ENCODE results near the gene CTRL. TPM values are rescaled to one million over a fixed set of nuclear protein-coding genes. Genes with fewer than 3 reads are reported as not detected.

The CTRL gene
- total and polyA plus RNA-seq, 2 donors (not counting 3 experiments of a cell fraction or from before 2014, with no cell fraction given) = 1.0 to 1.1 TPM

DNA sequence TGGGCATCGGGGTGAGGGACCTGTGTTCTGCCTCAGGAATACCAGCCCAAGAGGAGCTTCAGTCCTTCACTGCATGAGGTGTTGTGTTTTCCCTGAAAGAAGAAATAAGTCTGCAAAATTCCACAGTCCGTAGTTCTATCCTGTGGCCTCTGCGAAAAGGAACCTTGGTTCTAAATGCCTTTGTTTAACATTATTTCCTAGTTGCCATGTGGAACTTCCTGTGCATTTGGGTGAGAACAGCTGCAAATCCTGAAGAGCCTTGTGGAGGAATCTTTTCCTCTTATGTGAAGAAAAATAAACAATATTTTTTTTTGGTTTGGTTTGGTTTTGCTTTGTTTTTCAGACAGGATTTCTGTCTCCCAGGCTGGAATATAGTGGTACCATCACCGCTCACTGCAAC lies 28.8 kb downstream of the CTRL start:
- H3K4me1 ChIP-seq (ENCODE audit: control insufficient read depth, extremely low read depth, insufficient read depth, low read length) = peaks cover 10% of the 10 kb centered on the region
- no peaks in the 10 kb centered on the region for H3K27me3 ChIP-seq (ENCODE audit: control insufficient read depth in 2 of 2, insufficient read depth in 2 of 2, low read length in 2 of 2)
- BruUV-seq (replicated peaks) = no TSS peak
- H3K9ac ChIP-seq (replicated peaks; ENCODE audit: extremely low read depth, insufficient read depth, low read length) = peak overlapping the region; percentile 30
- peaks cover 0 to 2% of the 10 kb centered on the region in 2 experiments for H3K36me3 ChIP-seq (ENCODE audit: control insufficient read depth in 2 of 2, extremely low read depth in 1 of 2, insufficient read depth in 2 of 2, low read length in 2 of 2)
- no peaks in the 10 kb centered on the region for H3K9me1 ChIP-seq (replicated peaks; ENCODE audit: control insufficient read depth, extremely low read depth, insufficient read depth, low read length)
- ChIA-PET CTCF (interaction anchor here (0.8 to 3.7 kb wide), 4 partner anchors 10 to 28 kb away, joined by 3 to 17 read pairs (median 4); partner anchors contain the start of gene PSKH1), POLR2A (no interaction called here)
- no peak overlapping the region for H3K4me3 ChIP-seq (replicated peaks in 1 of 3; ENCODE audit: insufficient read depth in 1 of 3, low read depth in 1 of 3, low read length in 3 of 3)
- no peak for TF ChIP-seq FOS (IDR thresholded peaks at IDR 0.05; ENCODE audit: borderline replicate concordance, insufficient read depth, low read length)
- no peak for TF ChIP-seq POLR2AphosphoS5 (IDR thresholded peaks at IDR 0.05; ENCODE audit: insufficient read depth, low read depth, low read length)
- no peak for TF ChIP-seq MYC (IDR thresholded peaks at IDR 0.05; ENCODE audit: low read depth, low read length)
- no peak for TF ChIP-seq POLR2A (IDR thresholded peaks at IDR 0.05; ENCODE audit: low read depth, low read length)
- no peak for TF ChIP-seq JUN (IDR thresholded peaks at IDR 0.05; ENCODE audit: borderline replicate concordance, insufficient read depth, insufficient read length, low read depth)
- no peak for TF ChIP-seq GATA2 (IDR thresholded peaks at IDR 0.05; ENCODE audit: insufficient read depth, insufficient read length, low read depth, low read length)
- TF ChIP-seq, protein P1, sequence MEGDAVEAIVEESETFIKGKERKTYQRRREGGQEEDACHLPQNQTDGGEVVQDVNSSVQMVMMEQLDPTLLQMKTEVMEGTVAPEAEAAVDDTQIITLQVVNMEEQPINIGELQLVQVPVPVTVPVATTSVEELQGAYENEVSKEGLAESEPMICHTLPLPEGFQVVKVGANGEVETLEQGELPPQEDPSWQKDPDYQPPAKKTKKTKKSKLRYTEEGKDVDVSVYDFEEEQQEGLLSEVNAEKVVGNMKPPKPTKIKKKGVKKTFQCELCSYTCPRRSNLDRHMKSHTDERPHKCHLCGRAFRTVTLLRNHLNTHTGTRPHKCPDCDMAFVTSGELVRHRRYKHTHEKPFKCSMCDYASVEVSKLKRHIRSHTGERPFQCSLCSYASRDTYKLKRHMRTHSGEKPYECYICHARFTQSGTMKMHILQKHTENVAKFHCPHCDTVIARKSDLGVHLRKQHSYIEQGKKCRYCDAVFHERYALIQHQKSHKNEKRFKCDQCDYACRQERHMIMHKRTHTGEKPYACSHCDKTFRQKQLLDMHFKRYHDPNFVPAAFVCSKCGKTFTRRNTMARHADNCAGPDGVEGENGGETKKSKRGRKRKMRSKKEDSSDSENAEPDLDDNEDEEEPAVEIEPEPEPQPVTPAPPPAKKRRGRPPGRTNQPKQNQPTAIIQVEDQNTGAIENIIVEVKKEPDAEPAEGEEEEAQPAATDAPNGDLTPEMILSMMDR (IDR thresholded peaks at IDR 0.05; ENCODE audit: extremely low read depth in 1 of 2, insufficient read depth in 1 of 2, low read depth in 1 of 2, low read length in 2 of 2) = no peak
- TF ChIP-seq EZH2 (IDR thresholded peaks at IDR 0.05; ENCODE audit: borderline replicate concordance, low read depth, low read length, severe bottlenecking) = no peak
- TF ChIP-seq, protein P2, sequence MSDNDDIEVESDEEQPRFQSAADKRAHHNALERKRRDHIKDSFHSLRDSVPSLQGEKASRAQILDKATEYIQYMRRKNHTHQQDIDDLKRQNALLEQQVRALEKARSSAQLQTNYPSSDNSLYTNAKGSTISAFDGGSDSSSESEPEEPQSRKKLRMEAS (IDR thresholded peaks at IDR 0.05; ENCODE audit: insufficient read depth, insufficient read length) = no peak
- FAIRE-seq (peak; percentile 75), DNase-seq (ENCODE audit: low read depth, low spot score) (peak; percentile 88)
- H3K27ac ChIP-seq (ENCODE audit: insufficient read depth, low read depth, low read length) = peak overlapping the region; percentile 67
- peaks cover 9% of the 10 kb centered on the region for H3K79me2 ChIP-seq (ENCODE audit: control insufficient read depth, insufficient read depth, low read length)
- no peaks in the 10 kb centered on the region for H3K9me3 ChIP-seq (replicated peaks; ENCODE audit: control insufficient read depth, insufficient read depth, low read length)
- peak overlapping the region; percentile 58 for H2AFZ ChIP-seq (ENCODE audit: low read depth, low read length)
- H4K20me1 ChIP-seq (replicated peaks; ENCODE audit: control insufficient read depth, extremely low read depth, insufficient read depth, low read length) = no peaks in the 10 kb centered on the region
- intact Hi-C loops (cut with micrococcal nuclease) = loop anchor here (1.0 to 10.0 kb wide), 2 partner anchors 10 to 588 kb away; partner anchors contain the start of gene PSKH1
- peak overlapping the region; percentile 45 for H3K4me2 ChIP-seq (ENCODE audit: insufficient read depth, low read length)
- dilution Hi-C loops (cut with MboI; ENCODE audit: extremely low pct_ligation_motif_present, low sequenced_read_pairs) = loop anchor here (25.0 kb wide), 1 partner anchor 216 kb away; no protein-coding TSS in a partner anchor

Data from endothelial cell of umbilical vein (primary cell).